ENCODE data around the gene RPL41.
"Not testable (repeated sequence)": the region's sequence is repeated elsewhere in the genome, so short reads cannot be mapped to it uniquely, and the experiment has no call there.

RPL41 gene

DNA sequence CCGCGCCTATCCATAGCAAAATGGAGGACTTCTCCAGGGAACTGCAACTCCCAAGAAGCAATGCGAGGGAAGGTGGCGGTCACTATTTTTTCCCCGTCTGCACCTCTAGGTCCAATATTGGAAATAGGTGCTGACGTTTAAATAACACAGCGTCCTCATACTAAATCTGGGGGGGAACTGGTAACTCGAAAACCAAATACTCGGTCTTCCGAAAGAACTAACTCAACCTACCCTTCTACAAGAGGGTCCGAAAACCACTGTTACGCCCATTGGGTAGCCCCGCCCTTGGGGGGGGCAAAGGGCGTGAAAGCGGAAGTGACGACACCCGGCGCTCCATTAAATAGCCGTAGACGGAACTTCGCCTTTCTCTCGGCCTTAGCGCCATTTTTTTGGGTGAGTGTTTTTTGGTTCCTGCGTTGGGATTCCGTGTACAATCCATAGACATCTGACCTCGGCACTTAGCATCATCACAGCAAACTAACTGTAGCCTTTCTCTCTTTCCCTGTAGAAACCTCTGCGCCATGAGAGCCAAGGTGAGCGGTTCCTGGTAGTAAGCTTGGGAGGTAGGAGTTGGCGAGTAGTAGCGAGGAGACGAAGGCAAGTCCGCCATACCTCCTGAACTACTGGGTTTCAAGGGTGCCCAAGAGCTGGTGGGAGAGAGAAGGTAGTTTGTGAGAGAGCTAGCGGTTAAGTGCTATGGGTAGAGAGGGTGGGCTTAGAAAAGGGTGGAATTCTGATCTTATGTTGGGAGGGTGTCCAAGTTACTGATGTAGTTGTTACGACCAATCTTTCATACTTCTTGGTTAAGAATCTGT, at the start of gene RPL41:
Gene RPL41, plus strand, starts transcription at position 367 of the 815 bp plus-strand sequence.
- peak; percentile 87 to 92 for DNase-seq (ENCODE audit: low read depth in 2 of 2)

DNA sequence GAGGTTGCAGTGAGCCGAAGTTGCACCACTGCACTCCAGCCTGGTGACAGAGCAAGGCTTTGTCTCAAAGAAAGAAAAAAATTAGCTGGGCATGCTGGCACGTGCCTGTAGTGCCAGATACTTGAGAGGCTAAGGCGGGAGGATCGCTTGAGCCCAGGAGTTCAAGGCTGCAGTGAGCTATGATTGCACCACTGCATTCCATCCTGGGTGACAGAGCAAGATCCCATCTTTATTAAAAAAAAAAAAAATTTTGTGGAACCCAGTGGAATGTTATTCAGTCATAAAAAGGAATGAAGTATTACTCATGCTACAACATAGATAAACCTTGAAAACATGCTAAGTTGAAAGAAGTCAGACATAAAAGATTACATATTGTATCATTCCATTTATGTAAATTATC, 44.8 kb upstream of the RPL41 start:
- no peak for DNase-seq (ENCODE audit: low read depth in 2 of 2)

DNA sequence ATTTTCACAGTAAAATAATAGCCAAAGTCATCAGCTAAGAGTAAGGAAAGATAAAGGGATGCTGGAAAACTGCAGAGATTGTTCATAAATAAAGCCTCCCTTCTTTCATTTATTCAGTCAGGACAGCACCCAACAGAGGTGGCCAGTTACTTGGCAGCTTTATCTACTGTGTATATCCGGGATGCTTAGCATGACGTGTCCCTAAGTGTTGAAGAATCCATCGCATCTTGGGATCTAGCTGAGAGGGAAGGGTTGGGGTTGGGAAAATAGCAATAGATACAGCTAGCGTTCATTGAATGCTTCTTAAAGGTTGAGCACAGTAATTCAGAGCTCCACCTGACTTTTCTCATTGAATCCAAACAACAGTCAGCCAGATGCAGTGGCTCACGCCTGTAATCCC, 42.0 kb upstream of the RPL41 start:
- DNase-seq (ENCODE audit: low read depth in 2 of 2), result no peak

DNA sequence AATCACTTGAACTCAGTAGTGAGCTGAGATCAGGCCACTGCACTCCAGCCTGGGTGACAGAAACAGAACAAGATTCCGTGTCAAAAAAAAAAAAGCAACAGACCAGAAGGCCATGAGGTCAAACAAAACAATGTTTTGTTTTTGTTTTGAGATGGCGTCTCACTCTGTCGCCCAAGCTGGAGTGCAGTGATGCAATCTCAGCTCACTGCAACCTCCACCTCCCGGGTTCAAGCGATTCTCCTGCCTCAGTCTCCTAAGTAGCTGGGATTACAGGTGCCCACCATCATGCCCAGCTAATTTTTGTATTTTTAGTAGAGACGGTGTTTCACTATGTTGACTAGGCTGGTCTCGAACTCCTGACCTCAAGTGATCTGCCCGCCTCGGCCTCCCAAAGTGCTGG, 38.5 kb upstream of the RPL41 start:
- not testable (repeated sequence) for DNase-seq (ENCODE audit: low read depth in 2 of 2)

DNA sequence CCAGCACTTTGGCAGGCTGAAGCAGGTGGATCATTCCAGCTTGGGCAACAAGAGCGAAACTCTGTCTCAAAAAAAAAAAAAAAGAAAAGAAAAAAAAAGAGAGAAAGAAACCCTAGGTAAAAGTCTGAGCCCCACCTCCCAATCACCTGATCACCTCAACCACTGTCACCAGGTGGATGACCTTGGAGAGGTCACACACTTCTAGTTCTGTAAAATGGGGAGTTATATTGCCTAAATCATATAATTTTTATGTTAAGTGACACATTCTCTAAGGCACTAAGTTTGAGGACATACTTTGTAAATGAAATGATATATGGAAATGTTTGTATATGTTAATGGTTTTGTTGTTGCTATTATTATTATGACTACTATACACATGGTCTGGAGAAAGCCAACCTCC, 38.0 kb upstream of the RPL41 start:
- no peak for DNase-seq (ENCODE audit: low read depth in 2 of 2)

DNA sequence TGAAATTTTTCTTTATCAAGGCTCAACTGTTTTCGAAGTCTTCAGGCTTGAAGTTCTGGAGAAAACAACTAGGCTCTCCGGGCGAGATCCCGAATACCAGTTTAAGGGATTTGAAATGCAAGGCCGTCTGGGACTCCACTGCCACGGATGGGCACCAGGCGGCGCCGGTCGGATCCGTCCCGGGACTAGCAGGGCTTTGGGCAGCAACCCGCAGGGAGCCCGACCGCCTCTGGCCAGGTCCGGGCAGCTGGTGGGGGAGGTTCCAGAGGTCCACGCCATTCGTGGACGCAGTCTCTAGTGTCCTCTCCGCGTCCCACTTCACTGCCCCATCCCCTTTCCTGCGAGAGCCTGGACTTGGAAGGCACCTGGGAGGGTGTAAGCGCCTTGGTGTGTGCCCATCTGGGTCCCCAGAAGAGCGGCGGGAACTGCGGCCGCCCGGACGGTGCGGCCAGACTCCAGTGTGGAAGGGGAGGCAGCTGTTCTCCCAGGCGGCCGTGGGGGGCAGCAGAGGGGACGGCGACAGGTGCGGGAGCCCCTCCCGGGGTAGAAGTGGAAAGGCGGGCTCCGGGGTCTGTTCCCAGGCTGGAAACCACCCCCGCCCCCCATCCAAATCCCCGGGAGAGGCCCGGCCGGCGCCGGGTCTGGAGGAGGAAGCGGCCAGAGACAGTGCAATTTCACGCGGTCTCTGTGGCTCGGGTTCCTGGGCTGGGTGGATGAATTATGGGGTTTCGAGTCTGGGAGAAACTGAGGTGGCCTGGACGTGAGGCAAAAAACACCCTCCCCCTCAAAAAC, 37.3 kb upstream of the RPL41 start:
- DNase-seq (ENCODE audit: low read depth in 2 of 2), result peak in 1 of 2 donors; percentile 20

DNA sequence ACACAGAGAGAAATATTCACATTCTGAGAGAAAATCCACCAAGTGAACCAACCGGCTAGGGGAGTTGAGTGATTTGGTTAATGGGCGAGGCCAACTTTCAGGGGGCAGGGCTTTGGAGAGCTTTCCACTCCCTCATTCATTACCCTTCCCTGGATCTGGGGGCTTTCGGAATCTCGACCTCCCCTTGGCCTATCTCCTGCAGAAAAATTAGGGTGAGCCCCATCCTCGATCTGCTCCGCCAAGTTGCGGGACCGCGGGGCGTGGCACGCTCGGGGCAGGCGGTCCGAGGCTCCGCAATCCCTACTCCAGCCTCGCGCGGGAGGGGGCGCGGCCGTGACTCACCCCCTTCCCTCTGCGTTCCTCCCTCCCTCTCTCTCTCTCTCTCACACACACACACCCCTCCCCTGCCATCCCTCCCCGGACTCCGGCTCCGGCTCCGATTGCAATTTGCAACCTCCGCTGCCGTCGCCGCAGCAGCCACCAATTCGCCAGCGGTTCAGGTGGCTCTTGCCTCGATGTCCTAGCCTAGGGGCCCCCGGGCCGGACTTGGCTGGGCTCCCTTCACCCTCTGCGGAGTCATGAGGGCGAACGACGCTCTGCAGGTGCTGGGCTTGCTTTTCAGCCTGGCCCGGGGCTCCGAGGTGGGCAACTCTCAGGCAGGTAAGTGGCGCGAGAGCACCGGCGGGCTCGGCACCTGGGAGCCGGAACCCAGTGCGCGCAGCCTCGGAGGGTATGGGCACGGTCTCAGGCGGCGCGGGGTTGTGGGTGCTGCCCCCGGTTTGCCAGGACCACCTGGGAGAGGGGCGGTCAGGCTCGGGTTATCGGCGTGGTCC, 36.5 kb upstream of the RPL41 start, which contains the start of gene ERBB3:
Gene ERBB3, plus strand, starts transcription at position 443 of the 833 bp plus-strand sequence. Its CDS starts 136 bp downstream, at position 579.
- peak; percentile 49 to 52 for DNase-seq (ENCODE audit: low read depth in 2 of 2)

DNA sequence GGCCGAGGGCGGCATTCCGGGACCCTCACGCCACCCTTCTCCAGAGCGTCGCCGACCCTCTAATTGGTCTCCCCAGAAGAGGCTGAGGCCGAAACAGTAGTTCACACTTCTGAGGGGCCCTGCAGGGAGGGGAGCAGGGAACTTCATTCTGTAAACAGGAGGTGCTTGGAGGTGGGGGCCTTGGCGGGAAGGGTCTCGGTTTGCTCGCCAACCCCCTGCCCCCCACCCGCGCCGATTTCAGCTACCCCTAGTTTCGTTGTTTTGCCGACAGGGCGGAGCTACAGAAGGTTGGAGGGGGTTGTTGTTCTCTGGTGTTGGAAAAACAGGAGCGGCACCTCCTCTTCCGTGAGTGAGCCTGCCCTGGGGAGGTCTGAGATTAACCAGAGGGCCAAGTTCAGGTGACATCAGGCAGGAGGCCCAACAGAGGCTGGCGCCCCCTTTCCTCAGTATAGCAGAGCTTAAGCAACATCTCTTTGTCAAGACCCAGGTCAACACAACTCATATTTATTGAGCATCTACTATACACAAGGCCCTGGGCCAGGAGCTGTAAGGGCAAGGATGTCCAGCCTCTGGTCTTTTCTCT, 35.8 kb upstream of the RPL41 start:
- no peak for DNase-seq (ENCODE audit: low read depth in 2 of 2)

DNA sequence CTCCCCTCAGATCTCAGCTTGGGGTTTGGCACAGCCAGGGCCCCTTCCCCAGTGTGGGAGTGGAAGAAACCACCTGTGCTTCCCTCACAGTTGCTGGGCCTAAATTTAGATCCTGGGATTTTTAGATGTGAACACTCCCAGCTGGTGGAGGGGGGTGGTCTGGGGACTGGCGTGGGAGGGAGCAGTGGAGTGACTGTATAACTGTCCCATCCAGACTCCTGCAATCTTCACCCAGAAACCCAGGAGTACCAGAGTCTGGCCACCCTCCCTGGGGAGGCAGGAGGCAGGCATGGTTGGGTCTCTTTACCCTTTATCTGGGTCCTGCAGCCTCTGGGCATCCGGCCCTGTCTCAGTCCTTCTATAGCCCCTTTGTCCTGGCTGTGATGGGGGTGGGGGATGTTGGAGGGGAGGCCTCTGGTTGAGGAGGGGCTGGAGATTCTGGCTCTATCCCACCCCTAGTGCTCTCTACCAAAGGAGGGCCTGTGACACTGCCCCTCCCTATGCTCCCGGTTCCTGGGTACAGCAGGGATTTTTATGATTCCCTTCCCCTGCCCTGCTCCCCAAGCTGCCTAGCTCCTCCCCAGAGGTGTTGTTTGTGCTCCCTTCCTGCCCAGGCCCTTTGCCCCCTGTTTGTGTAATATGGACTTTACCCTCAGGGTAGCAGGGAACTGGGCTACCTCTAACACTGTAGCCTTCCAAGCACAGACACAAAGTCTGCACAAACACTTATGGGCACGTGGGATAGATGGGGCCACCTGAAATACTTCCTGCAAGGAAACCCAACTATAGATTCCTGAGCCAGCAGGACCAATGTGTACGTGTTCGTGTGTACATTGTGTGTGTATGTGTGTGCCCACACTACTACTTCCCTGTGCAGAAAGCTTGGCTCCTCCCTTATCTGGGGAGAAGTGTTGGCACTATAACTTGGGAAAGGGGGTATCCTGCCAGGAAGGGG, 34.8 kb upstream of the RPL41 start:
- no peak for DNase-seq (ENCODE audit: low read depth in 2 of 2)

DNA sequence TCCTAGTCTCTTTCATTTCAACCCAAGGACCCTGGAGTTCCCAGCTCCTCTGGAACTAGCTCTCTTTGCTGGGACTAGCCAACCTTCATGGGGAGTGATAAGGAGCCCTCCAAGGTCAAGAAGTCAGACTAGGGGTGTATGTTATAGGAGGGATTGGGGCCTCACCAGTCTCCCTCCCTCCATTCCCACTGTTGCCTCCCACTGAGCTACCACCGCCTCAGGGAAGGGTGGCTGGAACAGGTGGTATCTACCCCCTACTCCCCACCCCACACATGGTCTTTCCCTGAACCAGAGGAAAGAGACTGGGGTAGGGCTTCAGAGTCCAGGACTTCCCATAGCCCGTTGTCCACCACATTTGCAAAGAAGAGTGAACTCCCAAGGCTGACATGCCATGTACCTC, 34.1 kb upstream of the RPL41 start:
- DNase-seq (ENCODE audit: low read depth in 2 of 2), result no peak

DNA sequence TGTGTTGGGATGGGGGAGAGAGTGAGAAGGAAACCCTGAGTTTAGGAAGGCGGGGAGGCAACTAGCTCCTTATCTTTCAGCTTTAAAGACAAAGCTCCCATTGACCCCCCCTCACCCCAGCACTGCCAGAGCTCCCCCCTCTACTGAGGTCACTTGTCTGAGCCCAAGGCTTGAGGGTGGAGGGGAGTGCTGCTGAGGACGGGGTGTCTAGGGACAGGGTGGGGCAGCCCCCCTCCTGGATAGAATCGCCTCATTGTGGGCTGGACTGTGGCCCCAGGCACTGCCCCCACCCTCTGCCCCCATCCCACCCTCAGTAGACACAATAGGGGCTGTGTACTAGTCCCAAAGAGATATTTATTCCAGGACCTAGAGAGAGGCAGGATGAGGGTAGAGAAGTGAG, 33.5 kb upstream of the RPL41 start:
- DNase-seq (ENCODE audit: low read depth in 2 of 2), result no peak

DNA sequence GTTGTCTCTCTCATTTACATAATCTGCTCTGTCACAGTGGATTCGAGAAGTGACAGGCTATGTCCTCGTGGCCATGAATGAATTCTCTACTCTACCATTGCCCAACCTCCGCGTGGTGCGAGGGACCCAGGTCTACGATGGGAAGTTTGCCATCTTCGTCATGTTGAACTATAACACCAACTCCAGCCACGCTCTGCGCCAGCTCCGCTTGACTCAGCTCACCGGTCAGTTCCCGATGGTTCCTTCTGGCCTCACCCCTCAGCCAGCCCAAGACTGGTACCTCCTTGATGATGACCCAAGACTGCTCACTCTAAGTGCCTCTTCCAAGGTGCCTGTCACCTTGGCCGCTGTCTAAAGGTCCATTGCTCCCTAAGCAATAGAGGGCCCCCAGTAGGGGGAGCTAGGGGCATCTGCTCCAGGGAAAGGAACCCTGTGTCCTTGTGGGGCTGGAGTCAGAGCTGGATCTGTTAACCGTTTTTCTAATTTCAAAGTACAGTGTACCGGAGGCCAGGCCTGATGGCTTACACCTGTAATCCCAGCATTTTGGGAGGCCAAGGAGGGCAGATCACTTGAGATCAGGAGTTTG, 31.4 kb upstream of the RPL41 start:
- DNase-seq (ENCODE audit: low read depth in 2 of 2), result no peak

DNA sequence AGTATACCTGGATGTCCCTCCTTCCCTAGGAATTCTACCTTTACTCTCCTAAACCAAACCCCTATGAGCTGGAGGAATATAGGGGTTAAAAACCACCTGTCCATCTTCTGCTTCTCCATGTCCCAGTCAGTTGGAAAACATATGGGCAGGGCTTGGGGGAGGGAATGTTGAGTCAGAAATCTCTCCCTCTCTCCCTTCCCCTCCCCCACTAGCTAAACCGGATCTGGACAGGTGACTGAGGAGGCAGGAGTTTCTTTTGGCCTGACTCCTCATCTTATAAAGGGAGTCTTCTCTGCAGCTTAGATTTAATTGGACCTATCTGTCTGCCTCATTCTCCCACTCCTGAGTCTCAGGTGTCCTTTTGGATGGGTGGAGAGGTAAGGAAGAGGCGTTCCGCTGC, 30.3 kb upstream of the RPL41 start:
- DNase-seq (ENCODE audit: low read depth in 2 of 2), result no peak

DNA sequence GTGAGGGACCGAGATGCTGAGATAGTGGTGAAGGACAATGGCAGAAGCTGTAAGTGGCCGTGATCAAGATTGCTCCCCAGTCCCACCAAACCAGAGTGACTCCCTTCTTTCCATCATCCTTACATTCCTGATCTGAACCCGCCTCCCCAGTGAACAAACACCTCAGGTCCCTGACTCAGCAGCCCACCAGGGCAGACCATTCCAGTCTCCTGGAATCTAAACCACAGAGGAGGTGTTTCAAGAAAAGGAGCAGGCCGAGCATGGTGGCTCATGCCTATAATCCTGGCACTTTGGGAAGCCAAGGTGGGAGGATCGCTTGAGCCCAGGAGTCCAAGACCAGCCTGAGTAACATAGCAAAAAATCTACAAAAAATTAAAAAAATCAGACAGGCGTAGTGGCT, 29.8 kb upstream of the RPL41 start:
- DNase-seq (ENCODE audit: low read depth in 2 of 2), result no peak

DNA sequence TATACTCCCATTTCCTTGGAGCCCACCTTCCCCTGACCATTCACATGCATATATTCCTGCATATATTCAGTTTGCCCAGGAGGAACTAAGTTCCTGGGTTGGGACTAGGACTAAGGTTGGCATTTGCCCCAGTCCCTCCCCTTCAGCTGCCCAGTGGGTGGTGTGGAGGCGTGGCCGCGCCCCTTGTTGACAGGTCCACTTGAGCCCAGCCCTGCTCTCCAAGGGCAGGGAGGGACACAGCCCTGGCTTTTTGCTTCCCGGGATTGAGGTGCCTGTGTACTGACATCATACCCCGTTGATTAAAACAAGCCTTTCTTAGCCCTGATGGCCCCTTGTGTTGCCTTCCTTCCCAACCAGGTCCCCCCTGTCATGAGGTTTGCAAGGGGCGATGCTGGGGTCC, 29.2 kb upstream of the RPL41 start:
- no peak for DNase-seq (ENCODE audit: low read depth in 2 of 2)

DNA sequence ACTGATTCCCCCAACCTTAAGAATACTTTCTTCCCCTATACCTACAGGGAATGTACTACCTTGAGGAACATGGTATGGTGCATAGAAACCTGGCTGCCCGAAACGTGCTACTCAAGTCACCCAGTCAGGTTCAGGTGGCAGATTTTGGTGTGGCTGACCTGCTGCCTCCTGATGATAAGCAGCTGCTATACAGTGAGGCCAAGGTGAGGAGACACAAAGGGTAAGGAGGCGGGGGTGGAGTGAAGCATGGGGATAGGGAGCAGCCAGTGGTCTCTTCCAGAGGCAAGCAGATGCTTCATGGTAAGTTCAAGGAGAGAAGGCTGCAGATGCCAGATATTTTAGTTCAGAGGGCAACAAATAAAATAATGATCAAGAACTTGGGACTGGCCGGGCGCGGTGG, 18.7 kb upstream of the RPL41 start:
- DNase-seq (ENCODE audit: low read depth in 2 of 2), result no peak

DNA sequence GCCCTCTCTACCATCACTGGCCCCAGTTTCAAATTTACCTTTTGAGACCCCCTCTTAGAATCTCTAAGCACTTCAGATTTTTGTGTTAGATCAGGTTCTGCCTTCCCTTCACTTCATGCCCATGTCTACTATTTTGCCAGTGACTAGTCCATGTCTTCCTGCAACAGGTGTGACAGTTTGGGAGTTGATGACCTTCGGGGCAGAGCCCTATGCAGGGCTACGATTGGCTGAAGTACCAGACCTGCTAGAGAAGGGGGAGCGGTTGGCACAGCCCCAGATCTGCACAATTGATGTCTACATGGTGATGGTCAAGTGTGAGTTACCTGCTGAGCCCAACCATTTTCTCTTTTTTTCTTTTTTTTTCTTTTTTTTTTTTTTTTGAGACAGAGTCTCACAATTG, 17.8 kb upstream of the RPL41 start:
- DNase-seq (ENCODE audit: low read depth in 2 of 2), result no peak

DNA sequence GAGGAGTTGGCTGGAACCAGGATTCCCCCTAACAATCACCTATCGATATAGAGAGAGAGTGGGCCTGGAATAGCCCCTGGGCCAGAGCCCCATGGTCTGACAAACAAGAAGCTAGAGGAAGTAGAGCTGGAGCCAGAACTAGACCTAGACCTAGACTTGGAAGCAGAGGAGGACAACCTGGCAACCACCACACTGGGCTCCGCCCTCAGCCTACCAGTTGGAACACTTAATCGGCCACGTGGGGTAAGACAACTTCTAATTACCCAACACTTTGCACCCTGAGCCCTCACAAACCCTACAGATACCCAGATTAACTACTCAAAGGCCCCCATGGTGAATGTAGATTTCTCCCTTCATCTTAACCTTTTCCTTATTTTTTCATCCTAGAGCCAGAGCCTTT, 16.6 kb upstream of the RPL41 start:
- DNase-seq (ENCODE audit: low read depth in 2 of 2), result no peak

DNA sequence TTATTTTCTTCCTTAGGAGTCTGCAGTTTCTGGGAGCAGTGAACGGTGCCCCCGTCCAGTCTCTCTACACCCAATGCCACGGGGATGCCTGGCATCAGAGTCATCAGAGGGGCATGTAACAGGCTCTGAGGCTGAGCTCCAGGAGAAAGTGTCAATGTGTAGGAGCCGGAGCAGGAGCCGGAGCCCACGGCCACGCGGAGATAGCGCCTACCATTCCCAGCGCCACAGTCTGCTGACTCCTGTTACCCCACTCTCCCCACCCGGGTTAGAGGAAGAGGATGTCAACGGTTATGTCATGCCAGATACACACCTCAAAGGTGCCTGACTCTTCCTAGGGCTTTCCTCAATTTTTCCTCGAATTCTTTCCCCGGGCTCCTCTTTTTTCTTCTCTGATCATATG, 15.4 kb upstream of the RPL41 start:
- DNase-seq (ENCODE audit: low read depth in 2 of 2), result no peak

DNA sequence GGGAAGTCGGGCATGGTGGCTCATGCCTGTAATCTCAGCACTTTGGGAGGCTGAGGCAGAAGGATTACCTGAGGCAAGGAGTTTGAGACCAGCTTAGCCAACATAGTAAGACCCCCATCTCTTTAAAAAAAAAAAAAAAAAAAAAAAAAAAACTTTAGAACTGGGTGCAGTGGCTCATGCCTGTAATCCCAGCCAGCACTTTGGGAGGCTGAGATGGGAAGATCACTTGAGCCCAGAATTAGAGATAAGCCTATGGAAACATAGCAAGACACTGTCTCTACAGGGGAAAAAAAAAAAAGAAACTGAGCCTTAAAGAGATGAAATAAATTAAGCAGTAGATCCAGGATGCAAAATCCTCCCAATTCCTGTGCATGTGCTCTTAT, 13.8 kb upstream of the RPL41 start:
- no peak for DNase-seq (ENCODE audit: low read depth in 2 of 2)
